ENCODE measurements around the gene ZBTB17.
"Not testable (repeated sequence)": the region's sequence is repeated elsewhere in the genome, so short reads cannot be mapped to it uniquely, and the experiment has no call there.

Gene ZBTB17

DNA sequence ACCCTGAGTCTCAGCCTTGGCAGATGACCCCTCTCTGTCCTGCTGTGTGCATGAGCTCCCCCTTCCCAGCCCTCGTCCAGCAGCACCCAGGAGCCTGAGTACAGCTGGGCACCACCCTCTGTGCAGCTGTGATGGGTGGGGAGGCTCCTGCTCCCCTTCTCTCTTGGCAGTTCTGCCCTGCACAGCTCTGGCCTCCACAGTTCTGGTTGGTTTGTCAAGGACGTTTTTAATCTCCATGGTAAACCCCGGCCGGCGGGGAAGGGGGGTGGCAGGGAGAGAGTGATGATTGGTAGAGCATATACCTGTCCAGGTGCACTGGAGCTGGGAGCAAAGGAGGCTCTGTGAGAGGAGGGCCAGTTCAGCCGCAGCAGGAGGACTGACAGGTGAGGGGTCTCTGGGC, 45.8 kb upstream of the ZBTB17 start, which contains the start of gene CLCNKA:
TSS of gene CLCNKA (plus strand) at position 356 of the 400 bp plus-strand sequence. CDS start 584 bp downstream, outside the sequence.
- Histone ChIP-seq H3K4me3 (replicated peaks; ENCODE audit: insufficient read depth, low read length) (no peak within 1 kb of the TSS), H3K27ac (replicated peaks) (no peak within 1 kb of the TSS), H3K27me3 (ENCODE audit: insufficient read depth, poor library complexity, severe bottlenecking) (peaks cover 3% of the 10 kb centered on the region)
- no peak for DNase-seq (ENCODE audit: low read depth in 1 of 2, low spot score in 1 of 2)
- TF ChIP-seq GABPA (IDR thresholded peaks at IDR 0.05; ENCODE audit: low read depth) (no peak), SPI1 (IDR thresholded peaks at IDR 0.05; ENCODE audit: borderline replicate concordance, low read depth) (no peak), POLR2AphosphoS5 (IDR thresholded peaks at IDR 0.05; ENCODE audit: low read depth) (no peak)
- TF ChIP-seq, protein P1, sequence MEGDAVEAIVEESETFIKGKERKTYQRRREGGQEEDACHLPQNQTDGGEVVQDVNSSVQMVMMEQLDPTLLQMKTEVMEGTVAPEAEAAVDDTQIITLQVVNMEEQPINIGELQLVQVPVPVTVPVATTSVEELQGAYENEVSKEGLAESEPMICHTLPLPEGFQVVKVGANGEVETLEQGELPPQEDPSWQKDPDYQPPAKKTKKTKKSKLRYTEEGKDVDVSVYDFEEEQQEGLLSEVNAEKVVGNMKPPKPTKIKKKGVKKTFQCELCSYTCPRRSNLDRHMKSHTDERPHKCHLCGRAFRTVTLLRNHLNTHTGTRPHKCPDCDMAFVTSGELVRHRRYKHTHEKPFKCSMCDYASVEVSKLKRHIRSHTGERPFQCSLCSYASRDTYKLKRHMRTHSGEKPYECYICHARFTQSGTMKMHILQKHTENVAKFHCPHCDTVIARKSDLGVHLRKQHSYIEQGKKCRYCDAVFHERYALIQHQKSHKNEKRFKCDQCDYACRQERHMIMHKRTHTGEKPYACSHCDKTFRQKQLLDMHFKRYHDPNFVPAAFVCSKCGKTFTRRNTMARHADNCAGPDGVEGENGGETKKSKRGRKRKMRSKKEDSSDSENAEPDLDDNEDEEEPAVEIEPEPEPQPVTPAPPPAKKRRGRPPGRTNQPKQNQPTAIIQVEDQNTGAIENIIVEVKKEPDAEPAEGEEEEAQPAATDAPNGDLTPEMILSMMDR (IDR thresholded peaks at IDR 0.05; ENCODE audit: insufficient read depth, low read length) = no peak
- TF ChIP-seq, protein P2, sequence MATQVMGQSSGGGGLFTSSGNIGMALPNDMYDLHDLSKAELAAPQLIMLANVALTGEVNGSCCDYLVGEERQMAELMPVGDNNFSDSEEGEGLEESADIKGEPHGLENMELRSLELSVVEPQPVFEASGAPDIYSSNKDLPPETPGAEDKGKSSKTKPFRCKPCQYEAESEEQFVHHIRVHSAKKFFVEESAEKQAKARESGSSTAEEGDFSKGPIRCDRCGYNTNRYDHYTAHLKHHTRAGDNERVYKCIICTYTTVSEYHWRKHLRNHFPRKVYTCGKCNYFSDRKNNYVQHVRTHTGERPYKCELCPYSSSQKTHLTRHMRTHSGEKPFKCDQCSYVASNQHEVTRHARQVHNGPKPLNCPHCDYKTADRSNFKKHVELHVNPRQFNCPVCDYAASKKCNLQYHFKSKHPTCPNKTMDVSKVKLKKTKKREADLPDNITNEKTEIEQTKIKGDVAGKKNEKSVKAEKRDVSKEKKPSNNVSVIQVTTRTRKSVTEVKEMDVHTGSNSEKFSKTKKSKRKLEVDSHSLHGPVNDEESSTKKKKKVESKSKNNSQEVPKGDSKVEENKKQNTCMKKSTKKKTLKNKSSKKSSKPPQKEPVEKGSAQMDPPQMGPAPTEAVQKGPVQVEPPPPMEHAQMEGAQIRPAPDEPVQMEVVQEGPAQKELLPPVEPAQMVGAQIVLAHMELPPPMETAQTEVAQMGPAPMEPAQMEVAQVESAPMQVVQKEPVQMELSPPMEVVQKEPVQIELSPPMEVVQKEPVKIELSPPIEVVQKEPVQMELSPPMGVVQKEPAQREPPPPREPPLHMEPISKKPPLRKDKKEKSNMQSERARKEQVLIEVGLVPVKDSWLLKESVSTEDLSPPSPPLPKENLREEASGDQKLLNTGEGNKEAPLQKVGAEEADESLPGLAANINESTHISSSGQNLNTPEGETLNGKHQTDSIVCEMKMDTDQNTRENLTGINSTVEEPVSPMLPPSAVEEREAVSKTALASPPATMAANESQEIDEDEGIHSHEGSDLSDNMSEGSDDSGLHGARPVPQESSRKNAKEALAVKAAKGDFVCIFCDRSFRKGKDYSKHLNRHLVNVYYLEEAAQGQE (IDR thresholded peaks at IDR 0.05; ENCODE audit: insufficient replicate concordance, low read depth) = no peak

DNA sequence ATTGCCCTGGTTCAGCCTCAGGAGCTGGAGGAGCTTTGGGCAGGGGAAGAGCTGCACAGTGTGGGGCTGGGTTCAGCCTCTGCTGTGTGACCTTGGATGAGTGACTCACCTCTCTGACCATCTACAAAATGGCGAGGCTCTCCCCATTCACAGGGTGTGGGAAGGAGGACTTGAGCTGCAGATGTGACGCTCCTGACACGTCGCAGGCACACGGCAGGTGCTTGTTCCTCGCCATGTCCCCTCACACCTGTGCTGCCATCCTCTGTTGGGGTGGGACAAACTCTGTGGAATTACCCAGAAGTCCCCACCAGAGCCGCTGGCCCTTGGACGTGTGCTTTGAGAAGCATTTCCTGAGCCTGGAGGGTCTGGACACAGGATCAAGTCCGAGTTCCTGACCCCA, 45.0 kb upstream of the ZBTB17 start:
- not testable (repeated sequence) for H3K27me3 ChIP-seq (ENCODE audit: insufficient read depth, poor library complexity, severe bottlenecking); DNase-seq (ENCODE audit: low read depth in 1 of 2, low spot score in 1 of 2); H3K4me3 ChIP-seq (replicated peaks; ENCODE audit: insufficient read depth, low read length); H3K27ac ChIP-seq (replicated peaks)

DNA sequence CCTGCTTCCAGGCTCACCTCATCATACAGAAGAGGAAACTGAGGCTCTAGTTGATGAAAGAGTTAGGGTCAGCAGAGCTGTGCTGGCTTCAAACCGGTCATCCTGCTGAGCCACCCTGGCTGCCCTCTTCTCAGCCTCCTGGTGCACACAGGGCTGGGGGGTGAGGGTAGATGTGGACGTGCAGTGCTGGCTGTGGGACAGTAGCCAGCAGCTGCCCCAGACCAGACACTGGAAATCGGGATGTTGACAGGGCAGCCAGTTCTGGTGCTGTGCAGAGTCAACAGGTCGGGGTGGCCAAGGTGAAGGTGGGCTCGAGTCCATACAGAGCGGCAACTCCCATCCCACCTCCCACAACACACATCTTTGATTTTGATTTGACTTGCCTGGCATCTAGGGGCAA, 44.4 kb upstream of the ZBTB17 start:
- H3K4me3 ChIP-seq (replicated peaks; ENCODE audit: insufficient read depth, low read length) = no peak overlapping the region
- TF ChIP-seq, protein P1 (IDR thresholded peaks at IDR 0.05; ENCODE audit: insufficient read depth, low read length) = no peak
- TF ChIP-seq, protein P2 (IDR thresholded peaks at IDR 0.05; ENCODE audit: insufficient replicate concordance, low read depth) = no peak
- TF ChIP-seq SPI1 (IDR thresholded peaks at IDR 0.05; ENCODE audit: borderline replicate concordance, low read depth) = no peak
- TF ChIP-seq GABPA (IDR thresholded peaks at IDR 0.05; ENCODE audit: low read depth) = no peak
- no peak for TF ChIP-seq POLR2AphosphoS5 (IDR thresholded peaks at IDR 0.05; ENCODE audit: low read depth)
- no peak overlapping the region for H3K27ac ChIP-seq (replicated peaks)
- no peak for DNase-seq (ENCODE audit: low read depth in 1 of 2, low spot score in 1 of 2)
- peaks cover 2% of the 10 kb centered on the region for H3K27me3 ChIP-seq (ENCODE audit: insufficient read depth, poor library complexity, severe bottlenecking)

DNA sequence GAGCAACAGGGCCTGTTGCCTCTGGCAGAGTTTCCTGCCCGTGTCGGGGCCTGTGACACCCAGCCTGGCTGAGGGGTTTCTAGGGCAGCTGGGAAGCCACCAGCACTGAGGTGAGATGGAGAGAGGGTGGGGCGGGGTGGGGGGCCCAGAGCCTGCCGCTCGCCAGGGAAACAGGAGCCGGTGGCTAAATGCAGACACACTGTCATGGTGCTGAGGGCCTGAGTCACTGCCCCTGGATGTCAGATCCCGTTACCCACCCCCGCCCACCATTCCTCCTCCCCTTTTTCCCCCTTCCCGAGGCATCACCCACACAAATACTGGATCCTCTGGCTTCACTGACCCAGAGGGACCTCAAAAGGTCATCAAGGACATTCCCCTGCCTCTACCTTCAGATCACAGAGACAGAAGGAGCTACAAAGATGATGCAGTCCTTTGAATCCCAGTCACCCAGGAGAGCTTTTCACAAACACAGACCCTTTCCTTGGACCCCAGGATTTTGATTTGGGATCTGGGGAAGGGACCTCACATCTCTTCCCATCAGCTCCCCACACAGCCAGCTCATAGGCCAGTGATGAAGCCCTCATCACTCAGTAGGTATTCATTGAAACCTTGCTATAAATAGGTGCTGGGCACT, 43.9 kb upstream of the ZBTB17 start:
- H3K4me3 ChIP-seq (replicated peaks; ENCODE audit: insufficient read depth, low read length) = no peak overlapping the region
- H3K27ac ChIP-seq (replicated peaks) = no peak overlapping the region
- DNase-seq (ENCODE audit: low read depth in 1 of 2, low spot score in 1 of 2) = no peak
- TF ChIP-seq GABPA (IDR thresholded peaks at IDR 0.05; ENCODE audit: low read depth) (no peak), SPI1 (IDR thresholded peaks at IDR 0.05; ENCODE audit: borderline replicate concordance, low read depth) (no peak), POLR2AphosphoS5 (IDR thresholded peaks at IDR 0.05; ENCODE audit: low read depth) (no peak)
- TF ChIP-seq, protein P1 (IDR thresholded peaks at IDR 0.05; ENCODE audit: insufficient read depth, low read length) = no peak
- TF ChIP-seq, protein P2 (IDR thresholded peaks at IDR 0.05; ENCODE audit: insufficient replicate concordance, low read depth) = no peak
- no peaks in the 10 kb centered on the region for H3K27me3 ChIP-seq (ENCODE audit: insufficient read depth, poor library complexity, severe bottlenecking)
